HepG2 (cell line): ENCODE results near the gene HOMEZ. TPM values are rescaled to one million over a fixed set of nuclear protein-coding genes. Genes with fewer than 3 reads are reported as not detected.

Source experiments
- ARNTL ChIP-seq: sonication (generic); formaldehyde crosslinking; IDR thresholded peaks from 2 replicates; pipeline ENCODE4 v1.4.0; 2020; ENCODE audit warnings: mild to moderate bottlenecking, missing genetic modification reagents
- MIXL1 ChIP-seq: IDR thresholded peaks from 2 replicates; pipeline ENCODE4 v1.6.1; 2016
- NFIB ChIP-seq: sonication (generic); formaldehyde crosslinking; IDR thresholded peaks from 2 replicates; pipeline ENCODE4 v1.9.0; 2021; ENCODE audit warnings: missing genetic modification reagents, mild to moderate bottlenecking, borderline replicate concordance
- PAWR ChIP-seq: sonication (generic); formaldehyde crosslinking; IDR thresholded peaks from 2 replicates; pipeline ENCODE4 v1.4.0; 2020; ENCODE audit warnings: missing genetic modification reagents, mild to moderate bottlenecking, borderline replicate concordance
- RBAK ChIP-seq: sonication (generic); formaldehyde crosslinking; IDR thresholded peaks from 2 replicates; pipeline ENCODE4 v1.5.1; 2020; ENCODE audit warnings: mild to moderate bottlenecking, missing genetic modification reagents
- TAF15 ChIP-seq: fragments of 200-400 bp; formaldehyde crosslinking; IDR thresholded peaks from one replicate; pipeline ENCODE4 v1.6.1; 2018; ENCODE audit warnings: mild to moderate bottlenecking, low read depth, low read length; ENCODE audit not compliant: poor library complexity, severe bottlenecking
- ZNF274 ChIP-seq: sonication (generic); formaldehyde crosslinking; IDR thresholded peaks from 2 replicates; pipeline ENCODE4 v1.5.1; 2020; ENCODE audit warnings: mild to moderate bottlenecking, missing genetic modification reagents
- ZNF331 ChIP-seq: sonication (generic); formaldehyde crosslinking; IDR thresholded peaks from 2 replicates; pipeline ENCODE4 v1.4.0; 2020; ENCODE audit warnings: missing genetic modification reagents
- ZNF432 ChIP-seq: sonication (generic); formaldehyde crosslinking; IDR thresholded peaks from 2 replicates; pipeline ENCODE4 v1.5.0; 2020; ENCODE audit warnings: missing genetic modification reagents, mild to moderate bottlenecking, borderline replicate concordance
- ZNF781 ChIP-seq: sonication (generic); formaldehyde crosslinking; IDR thresholded peaks from 2 replicates; pipeline ENCODE4 v1.5.1; 2020; ENCODE audit warnings: borderline replicate concordance, mild to moderate bottlenecking, missing genetic modification reagents; ENCODE audit errors: not compliant biosample characterization
- ZNF879 ChIP-seq: sonication (generic); formaldehyde crosslinking; IDR thresholded peaks from 2 replicates; pipeline ENCODE4 v1.8.1; 2023; ENCODE audit warnings: missing genetic modification reagents
- polyA plus RNA-seq, 8 experiments: library from polyadenylated mRNA; depleted of rRNA in 3 of 8; stranded (reverse) in 7 of 8; unstranded in 1 of 8; fragments of >200 nt; fragmentation: Illumina TruSeq in 4 of 8; extraction: Trizol in 4 of 8; gene quantifications; 2 replicates each; pipeline versions ENCODE4 v1.2.1 to v1.2.3, GENCODE V29; 2011 to 2016; ENCODE audit warnings: low read depth in 4 of 8, missing spikeins in 1 of 8, mixed read lengths in 1 of 8; ENCODE audit not compliant: insufficient read depth in 1 of 8
- total RNA-seq, 5 experiments: library from RNA; depleted of rRNA; stranded (reverse); fragments of >200 nt; fragmentation: Illumina TruSeq; extraction: Trizol; gene quantifications; 2 replicates each; pipeline ENCODE4 v1.2.3, GENCODE V29; 2016; ENCODE audit warnings: low read depth in 1 of 5
- TF ChIP-seq, protein P1 (sequence below): sonication (generic); formaldehyde crosslinking; IDR thresholded peaks from 2 replicates; pipeline ENCODE4 v1.4.0; 2020; ENCODE audit warnings: missing genetic modification reagents, mild to moderate bottlenecking, borderline replicate concordance
- TF ChIP-seq, protein P2 (sequence below): sonication (generic); formaldehyde crosslinking; IDR thresholded peaks from 2 replicates; pipeline ENCODE4 v1.9.0; 2021; ENCODE audit warnings: missing genetic modification reagents, mild to moderate bottlenecking, borderline replicate concordance
- TF ChIP-seq, protein P3 (sequence below): sonication (generic); formaldehyde crosslinking; IDR thresholded peaks from 2 replicates; pipeline ENCODE4 v1.8.0; 2022; ENCODE audit warnings: missing genetic modification reagents, mild to moderate bottlenecking, inconsistent platforms, borderline replicate concordance
- TF ChIP-seq, protein P4 (sequence below): sonication (generic); formaldehyde crosslinking; IDR thresholded peaks from 2 replicates; pipeline ENCODE4 v1.4.0; 2020; ENCODE audit warnings: missing genetic modification reagents, borderline replicate concordance
- TF ChIP-seq, protein P5 (sequence below): sonication (generic); formaldehyde crosslinking; IDR thresholded peaks from 2 replicates; pipeline ENCODE4 v1.8.1; 2022; ENCODE audit warnings: mild to moderate bottlenecking, missing genetic modification reagents
- TF ChIP-seq, protein P6 (sequence below): IDR thresholded peaks from 2 replicates; pipeline ENCODE4 v1.6.1; 2016; ENCODE audit warnings: missing biosample characterization, missing genetic modification reagents, low read depth

HOMEZ gene
- total and polyA plus RNA-seq, 2 of the 13 experiments (the other 11 are each of a cell fraction or from before 2014, with no cell fraction given): 14.5 to 31.8 TPM

DNA sequence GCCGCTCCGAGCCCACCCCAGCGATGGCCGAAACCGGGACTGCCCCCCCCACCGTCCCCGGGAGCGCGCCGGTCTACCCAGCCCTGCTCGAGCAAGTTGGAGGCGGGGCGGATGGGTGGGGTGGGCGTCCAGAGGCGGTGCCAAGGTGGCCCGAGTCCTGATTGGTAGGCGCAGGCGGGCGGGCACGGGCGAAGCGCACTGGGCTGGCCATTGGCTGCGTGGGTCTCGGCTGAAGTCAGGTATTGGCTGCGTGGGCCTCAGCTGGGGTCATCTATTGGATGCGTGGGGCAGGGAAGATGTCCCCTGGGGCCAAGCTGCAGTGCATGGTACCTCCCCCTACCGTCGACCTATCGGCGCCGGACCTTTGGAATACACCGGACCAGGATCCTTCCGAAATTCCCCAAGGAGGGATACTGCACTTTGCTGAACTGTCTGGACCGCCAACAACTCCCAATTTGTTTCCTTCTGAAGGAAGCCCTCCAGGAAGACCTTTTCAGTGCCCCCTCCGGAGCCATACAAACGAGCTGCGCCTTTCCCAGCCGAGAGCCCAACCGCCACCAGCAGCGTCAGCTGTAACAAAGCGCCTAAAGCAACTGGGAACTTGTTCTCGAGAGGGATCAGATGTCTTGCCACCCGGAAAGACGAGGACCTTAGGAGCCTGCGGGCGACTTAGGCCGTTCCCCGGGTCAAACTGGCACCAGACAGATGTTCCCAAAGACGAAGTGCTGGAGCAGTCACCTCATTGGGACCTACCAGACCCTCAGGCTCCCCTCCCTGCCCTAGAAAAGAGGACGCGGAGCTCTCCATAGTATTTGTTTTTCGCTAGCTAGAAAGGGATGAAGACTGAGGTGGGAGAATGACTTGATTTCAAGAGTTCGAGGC lies at the start of gene HOMEZ (continued):
- TF ChIP-seq NFIB (CRISPR knock-in tag): no peak
- no peak for TF ChIP-seq ZNF432
- peak; percentile 34; the same call in 1 of the 2 replicates for TF ChIP-seq ZNF331 (CRISPR knock-in tag)
- TF ChIP-seq ZNF274: peak; percentile 30
- TF ChIP-seq, protein P1, sequence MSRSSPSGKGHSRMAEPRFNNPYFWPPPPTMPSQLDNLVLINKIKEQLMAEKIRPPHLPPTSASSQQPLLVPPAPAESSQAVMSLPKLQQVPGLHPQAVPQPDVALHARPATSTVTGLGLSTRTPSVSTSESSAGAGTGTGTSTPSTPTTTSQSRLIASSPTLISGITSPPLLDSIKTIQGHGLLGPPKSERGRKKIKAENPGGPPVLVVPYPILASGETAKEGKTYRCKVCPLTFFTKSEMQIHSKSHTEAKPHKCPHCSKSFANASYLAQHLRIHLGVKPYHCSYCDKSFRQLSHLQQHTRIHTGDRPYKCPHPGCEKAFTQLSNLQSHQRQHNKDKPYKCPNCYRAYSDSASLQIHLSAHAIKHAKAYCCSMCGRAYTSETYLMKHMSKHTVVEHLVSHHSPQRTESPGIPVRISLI (CRISPR knock-in tag): peak; percentile 77; the same call in 1 of the 2 replicates
- TF ChIP-seq, protein P2, sequence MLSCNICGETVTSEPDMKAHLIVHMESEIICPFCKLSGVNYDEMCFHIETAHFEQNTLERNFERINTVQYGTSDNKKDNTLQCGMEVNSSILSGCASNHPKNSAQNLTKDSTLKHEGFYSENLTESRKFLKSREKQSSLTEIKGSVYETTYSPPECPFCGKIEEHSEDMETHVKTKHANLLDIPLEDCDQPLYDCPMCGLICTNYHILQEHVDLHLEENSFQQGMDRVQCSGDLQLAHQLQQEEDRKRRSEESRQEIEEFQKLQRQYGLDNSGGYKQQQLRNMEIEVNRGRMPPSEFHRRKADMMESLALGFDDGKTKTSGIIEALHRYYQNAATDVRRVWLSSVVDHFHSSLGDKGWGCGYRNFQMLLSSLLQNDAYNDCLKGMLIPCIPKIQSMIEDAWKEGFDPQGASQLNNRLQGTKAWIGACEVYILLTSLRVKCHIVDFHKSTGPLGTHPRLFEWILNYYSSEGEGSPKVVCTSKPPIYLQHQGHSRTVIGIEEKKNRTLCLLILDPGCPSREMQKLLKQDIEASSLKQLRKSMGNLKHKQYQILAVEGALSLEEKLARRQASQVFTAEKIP (CRISPR knock-in tag): no peak
- TF ChIP-seq, protein P3, sequence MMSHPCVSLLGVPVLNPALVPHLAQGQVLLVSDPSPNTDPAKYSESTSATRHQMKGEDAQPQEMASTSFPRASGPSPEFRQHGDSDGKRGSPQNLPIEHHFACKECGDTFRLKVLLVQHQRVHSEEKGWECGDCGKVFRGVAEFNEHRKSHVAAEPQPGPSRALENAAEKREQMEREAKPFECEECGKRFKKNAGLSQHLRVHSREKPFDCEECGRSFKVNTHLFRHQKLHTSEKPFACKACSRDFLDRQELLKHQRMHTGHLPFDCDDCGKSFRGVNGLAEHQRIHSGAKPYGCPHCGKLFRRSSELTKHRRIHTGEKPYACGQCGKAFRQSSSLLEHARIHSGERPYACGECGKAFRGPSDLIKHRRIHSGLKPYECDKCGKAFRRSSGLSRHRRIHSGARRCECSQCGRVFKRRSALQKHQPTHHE: peak; percentile 99
- TF ChIP-seq ARNTL: peak; percentile 83
- TF ChIP-seq, protein P4, sequence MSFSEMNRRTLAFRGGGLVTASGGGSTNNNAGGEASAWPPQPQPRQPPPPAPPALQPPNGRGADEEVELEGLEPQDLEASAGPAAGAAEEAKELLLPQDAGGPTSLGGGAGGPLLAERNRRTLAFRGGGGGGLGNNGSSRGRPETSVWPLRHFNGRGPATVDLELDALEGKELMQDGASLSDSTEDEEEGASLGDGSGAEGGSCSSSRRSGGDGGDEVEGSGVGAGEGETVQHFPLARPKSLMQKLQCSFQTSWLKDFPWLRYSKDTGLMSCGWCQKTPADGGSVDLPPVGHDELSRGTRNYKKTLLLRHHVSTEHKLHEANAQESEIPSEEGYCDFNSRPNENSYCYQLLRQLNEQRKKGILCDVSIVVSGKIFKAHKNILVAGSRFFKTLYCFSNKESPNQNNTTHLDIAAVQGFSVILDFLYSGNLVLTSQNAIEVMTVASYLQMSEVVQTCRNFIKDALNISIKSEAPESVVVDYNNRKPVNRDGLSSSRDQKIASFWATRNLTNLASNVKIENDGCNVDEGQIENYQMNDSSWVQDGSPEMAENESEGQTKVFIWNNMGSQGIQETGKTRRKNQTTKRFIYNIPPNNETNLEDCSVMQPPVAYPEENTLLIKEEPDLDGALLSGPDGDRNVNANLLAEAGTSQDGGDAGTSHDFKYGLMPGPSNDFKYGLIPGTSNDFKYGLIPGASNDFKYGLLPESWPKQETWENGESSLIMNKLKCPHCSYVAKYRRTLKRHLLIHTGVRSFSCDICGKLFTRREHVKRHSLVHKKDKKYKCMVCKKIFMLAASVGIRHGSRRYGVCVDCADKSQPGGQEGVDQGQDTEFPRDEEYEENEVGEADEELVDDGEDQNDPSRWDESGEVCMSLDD (CRISPR knock-in tag): no peak
- TF ChIP-seq, protein P5, sequence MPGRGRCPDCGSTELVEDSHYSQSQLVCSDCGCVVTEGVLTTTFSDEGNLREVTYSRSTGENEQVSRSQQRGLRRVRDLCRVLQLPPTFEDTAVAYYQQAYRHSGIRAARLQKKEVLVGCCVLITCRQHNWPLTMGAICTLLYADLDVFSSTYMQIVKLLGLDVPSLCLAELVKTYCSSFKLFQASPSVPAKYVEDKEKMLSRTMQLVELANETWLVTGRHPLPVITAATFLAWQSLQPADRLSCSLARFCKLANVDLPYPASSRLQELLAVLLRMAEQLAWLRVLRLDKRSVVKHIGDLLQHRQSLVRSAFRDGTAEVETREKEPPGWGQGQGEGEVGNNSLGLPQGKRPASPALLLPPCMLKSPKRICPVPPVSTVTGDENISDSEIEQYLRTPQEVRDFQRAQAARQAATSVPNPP: peak; percentile 86
- no peak for TF ChIP-seq RBAK
- TF ChIP-seq MIXL1 (CRISPR knock-in tag): peak; percentile 70; the same call in 1 of the 2 replicates
- peak; percentile 45 for TF ChIP-seq TAF15
- TF ChIP-seq, protein P6, sequence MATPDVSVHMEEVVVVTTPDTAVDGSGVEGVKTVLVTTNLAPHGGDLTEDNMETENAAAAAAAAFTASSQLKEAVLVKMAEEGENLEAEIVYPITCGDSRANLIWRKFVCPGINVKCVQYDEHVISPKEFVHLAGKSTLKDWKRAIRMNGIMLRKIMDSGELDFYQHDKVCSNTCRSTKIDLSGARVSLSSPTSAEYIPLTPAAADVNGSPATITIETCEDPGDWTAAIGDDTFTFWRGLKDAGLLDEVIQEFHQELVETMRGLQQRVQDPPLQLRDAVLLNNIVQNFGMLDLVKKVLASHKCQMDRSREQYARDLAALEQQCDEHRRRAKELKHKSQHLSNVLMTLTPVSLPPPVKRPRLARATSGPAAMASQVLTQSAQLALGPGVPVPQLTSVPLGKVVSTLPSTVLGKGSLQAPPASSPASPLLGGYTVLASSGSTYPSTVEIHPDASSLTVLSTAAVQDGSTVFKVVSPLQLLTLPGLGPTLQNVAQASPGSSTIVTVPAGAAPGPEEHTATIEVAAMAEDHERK (CRISPR knock-in tag): no peak
- TF ChIP-seq ZNF781 (CRISPR knock-in tag): peak; percentile 30
- peak; percentile 74; the same call in 1 of the 2 replicates for TF ChIP-seq PAWR (CRISPR knock-in tag)
- TF ChIP-seq ZNF879 (CRISPR knock-in tag): peak; percentile 80; the same call in 1 of the 2 replicates
